GM10266 (cell line): ENCODE results near the gene HNRNPC.

ENCODE experiments used
- DNase-seq: peaks from one replicate; pipeline ENCODE4 v3.0.0; 2012; ENCODE audit errors: extremely low spot score
- CTCF ChIP-seq: IDR thresholded peaks from 2 replicates; pipeline ENCODE4 v1.5.1; 2012; ENCODE audit warnings: mild to moderate bottlenecking, low read depth; ENCODE audit not compliant: control insufficient read depth, insufficient read depth; ENCODE audit errors: missing control alignments

The HNRNPC gene

GRCh38 chr14:21252149-21252548 is 17.1 kb downstream of the HNRNPC start:
- TF ChIP-seq CTCF = no peak
- no peak for DNase-seq

- no peak for TF ChIP-seq CTCF
- DNase-seq = no peak
Measured at GRCh38 chr14:21251215-21251614, 18.0 kb downstream of the HNRNPC start.

- no peak for TF ChIP-seq CTCF
- DNase-seq = no peak
Measured at GRCh38 chr14:21248739-21249411, 20.4 kb downstream of the HNRNPC start.

- TF ChIP-seq CTCF = no peak
Measured at GRCh38 chr14:21248338-21248737, 20.9 kb downstream of the HNRNPC start.

GRCh38 chr14:21245813-21246212 is 23.4 kb downstream of the HNRNPC start:
- TF ChIP-seq CTCF = no peak
- no peak for DNase-seq

More at GRCh38 chr14:21248338-21248737, 20.9 kb downstream of the HNRNPC start:
- no peak for DNase-seq

- TF ChIP-seq CTCF = no peak
- no peak for DNase-seq
Measured at GRCh38 chr14:21244544-21244943, 24.7 kb downstream of the HNRNPC start.

- TF ChIP-seq CTCF = peak; percentile 10
- no peak for DNase-seq
Measured at GRCh38 chr14:21241218-21241819, 27.9 kb downstream of the HNRNPC start.
